Loucy (cell line): ENCODE data around the gene UBE3D.

Experiments
- CTCF ChIP-seq: fragments of 200-600 bp; sonication (generic); conservative IDR thresholded peaks from 2 replicates; pipeline ENCODE4 v1.5.1; 2014; ENCODE audit warnings: mild to moderate bottlenecking, antibody characterized with exemption, low read length
- EZH2phosphoT487 ChIP-seq: fragments of 200-600 bp; IDR thresholded peaks from 2 replicates; pipeline ENCODE4 v1.6.1; 2018; ENCODE audit warnings: antibody characterized with exemption, mild to moderate bottlenecking, moderate library complexity, borderline replicate concordance

- TF ChIP-seq CTCF (no peak), EZH2phosphoT487 (no peak)
Observed at GRCh38 chr6:82862543-82862942, 203.1 kb downstream of the UBE3D start.
